HuH-7 (cell line): ENCODE measurements around the gene RIPK4.
"Not testable (repeated sequence)": the region's sequence is repeated elsewhere in the genome, so short reads cannot be mapped to it uniquely, and the experiment has no call there.

Experiments used
- DNase-seq: peaks from one replicate; pipeline ENCODE4 v3.0.0; 2011; ENCODE audit warnings: low spot score

RIPK4 gene

GRCh38 chr21:41714299-41714865 is 52.5 kb downstream of the RIPK4 start:
- not testable (repeated sequence) for DNase-seq

GRCh38 chr21:41713495-41714281 is 53.2 kb downstream of the RIPK4 start:
- no peak for DNase-seq

- peak; percentile 45 for DNase-seq
Observed at GRCh38 chr21:41712730-41713129, 54.1 kb downstream of the RIPK4 start.

- DNase-seq, result no peak
Observed at GRCh38 chr21:41712201-41712600, 54.7 kb downstream of the RIPK4 start.

GRCh38 chr21:41711416-41712007 is 55.3 kb downstream of the RIPK4 start:
- no peak for DNase-seq

- DNase-seq, result no peak
Observed at GRCh38 chr21:41710823-41711160, 56.1 kb downstream of the RIPK4 start.

- DNase-seq, result no peak
Observed at GRCh38 chr21:41709965-41710822, 56.7 kb downstream of the RIPK4 start.

- DNase-seq, result no peak
Observed at GRCh38 chr21:41709166-41709565, 57.7 kb downstream of the RIPK4 start.

- DNase-seq, result no peak
Observed at GRCh38 chr21:41707960-41708330, 58.9 kb downstream of the RIPK4 start.

- DNase-seq, result no peak
Observed at GRCh38 chr21:41707231-41707959, 59.5 kb downstream of the RIPK4 start.

- DNase-seq, result peak; percentile 78
Observed at GRCh38 chr21:41706678-41707077, 60.2 kb downstream of the RIPK4 start.

GRCh38 chr21:41706263-41706639 is 60.6 kb downstream of the RIPK4 start:
- no peak for DNase-seq

- DNase-seq, result no peak
Observed at GRCh38 chr21:41705546-41706262, 61.1 kb downstream of the RIPK4 start.

- no peak for DNase-seq
Observed at GRCh38 chr21:41703857-41704501, 62.9 kb downstream of the RIPK4 start.

GRCh38 chr21:41701749-41702148 is 65.1 kb downstream of the RIPK4 start:
- DNase-seq, result no peak

- DNase-seq, result no peak
Observed at GRCh38 chr21:41699311-41699710, 67.5 kb downstream of the RIPK4 start.

GRCh38 chr21:41698071-41698470 is 68.8 kb downstream of the RIPK4 start:
- DNase-seq, result no peak

GRCh38 chr21:41695513-41695912 is 71.3 kb downstream of the RIPK4 start:
- DNase-seq, result no peak

GRCh38 chr21:41694042-41694441 is 72.8 kb downstream of the RIPK4 start:
- not testable (repeated sequence) for DNase-seq

GRCh38 chr21:41692185-41692565 is 74.7 kb downstream of the RIPK4 start:
- DNase-seq, result no peak
